Karpas-422 (cell line): ENCODE measurements around the gene CREB3L2. TPM values are rescaled to one million over a fixed set of nuclear protein-coding genes. Genes with fewer than 3 reads are reported as not detected.

ENCODE experiments used
- DNase-seq: peaks from one replicate; pipeline ENCODE4 v3.0.0-alpha.2; 2015
- H2AFZ ChIP-seq: fragments of 200-600 bp; sonication (generic); 2 replicates; pipeline ENCODE4 v1.6.1; 2014; ENCODE audit warnings: antibody characterized with exemption, low read length, mixed read lengths
- H3K27ac ChIP-seq: fragments of 200-600 bp; sonication (generic); 2 replicates; pipeline ENCODE4 v1.5.1; 2014; ENCODE audit warnings: mild to moderate bottlenecking, low read length, moderate library complexity
- H3K27me3 ChIP-seq: fragments of 200-600 bp; sonication (generic); 2 replicates; pipeline ENCODE4 v1.6.1; 2014; ENCODE audit warnings: low read length, mixed read lengths
- H3K36me3 ChIP-seq: fragments of 200-600 bp; sonication (generic); 2 replicates; pipeline ENCODE4 v1.6.1; 2014; ENCODE audit warnings: low read length, mixed read lengths; ENCODE audit not compliant: insufficient read depth
- H3K4me1 ChIP-seq: fragments of 200-600 bp; sonication (generic); 2 replicates; pipeline ENCODE4 v1.6.1; 2014; ENCODE audit warnings: mild to moderate bottlenecking, low read length, mixed read lengths
- H3K4me2 ChIP-seq: fragments of 200-600 bp; sonication (generic); 2 replicates; pipeline ENCODE4 v1.6.1; 2014; ENCODE audit warnings: low read length, low read depth, mild to moderate bottlenecking; ENCODE audit not compliant: poor library complexity, severe bottlenecking
- H3K4me3 ChIP-seq: fragments of 200-600 bp; sonication (generic); 2 replicates; pipeline ENCODE4 v1.5.1; 2014; ENCODE audit warnings: mild to moderate bottlenecking, antibody characterized with exemption, low read length, mixed read lengths
- H3K79me2 ChIP-seq: fragments of 200-600 bp; sonication (generic); 2 replicates; pipeline ENCODE4 v1.6.1; 2014; ENCODE audit warnings: mild to moderate bottlenecking, low read length, mixed read lengths
- H3K9ac ChIP-seq: fragments of 200-600 bp; sonication (generic); 2 replicates; pipeline ENCODE4 v1.6.0; 2014; ENCODE audit warnings: low read length
- H3K9me2 ChIP-seq: fragments of 200-600 bp; sonication (generic), shearing (Covaris generic); replicated peaks from 2 replicates; pipeline ENCODE4 v1.6.0; 2014; ENCODE audit warnings: mild to moderate bottlenecking, low read length, moderate library complexity; ENCODE audit not compliant: insufficient read depth
- H3K9me3 ChIP-seq: fragments of 300-700, 200-600 bp; sonication (generic); 2 replicates; pipeline ENCODE4 v1.6.1; 2014; ENCODE audit warnings: low read length, mixed read lengths
- H4K20me1 ChIP-seq: fragments of 200-600 bp; sonication (generic); 2 replicates; pipeline ENCODE4 v1.6.1; 2014; ENCODE audit warnings: mild to moderate bottlenecking, antibody characterized with exemption, low read length, low read depth; ENCODE audit not compliant: insufficient read depth
- total RNA-seq: library from RNA; depleted of rRNA; stranded (reverse); fragments of >200 nt; shearing (Covaris generic); gene quantifications from 2 replicates; pipeline ENCODE4 v1.2.3, GENCODE V29; 2014; ENCODE audit warnings: low replicate concordance

The CREB3L2 gene
- total RNA-seq, 1 experiment from 2014 or later: not detected

- H3K27me3 ChIP-seq: no peaks in the 10 kb centered on the region
- no peaks in the 10 kb centered on the region for H3K36me3 ChIP-seq
- no peaks in the 10 kb centered on the region for H3K9me3 ChIP-seq
- H3K9me2 ChIP-seq: no peaks in the 10 kb centered on the region
- H4K20me1 ChIP-seq: no peaks in the 10 kb centered on the region
- H3K4me1 ChIP-seq: no peaks in the 10 kb centered on the region
- H3K4me3 ChIP-seq: no peak overlapping the region
- no peak overlapping the region for H2AFZ ChIP-seq
- no peak overlapping the region for H3K9ac ChIP-seq
- no peak overlapping the region for H3K27ac ChIP-seq
- H3K4me2 ChIP-seq: no peak overlapping the region
- H3K79me2 ChIP-seq: no peaks in the 10 kb centered on the region
- DNase-seq: no peak
Measured at GRCh38 chr7:137873524-137873923, 128.4 kb downstream of the CREB3L2 start.

- H3K9me3 ChIP-seq: no peaks in the 10 kb centered on the region
- no peak overlapping the region for H3K4me2 ChIP-seq
- H2AFZ ChIP-seq: no peak overlapping the region
- no peak overlapping the region for H3K9ac ChIP-seq
- H3K79me2 ChIP-seq: no peaks in the 10 kb centered on the region
- DNase-seq: no peak
- no peak overlapping the region for H3K27ac ChIP-seq
- no peak overlapping the region for H3K4me3 ChIP-seq
- no peaks in the 10 kb centered on the region for H4K20me1 ChIP-seq
- H3K4me1 ChIP-seq: no peaks in the 10 kb centered on the region
- H3K36me3 ChIP-seq: no peaks in the 10 kb centered on the region
- H3K27me3 ChIP-seq: no peaks in the 10 kb centered on the region
- H3K9me2 ChIP-seq: no peaks in the 10 kb centered on the region
Measured at GRCh38 chr7:137871170-137871915, 130.5 kb downstream of the CREB3L2 start.

GRCh38 chr7:137870684-137871083 lies 131.2 kb downstream of the CREB3L2 start:
- Histone ChIP-seq H3K27me3 (no peaks in the 10 kb centered on the region), H3K4me2 (no peak overlapping the region), H3K36me3 (no peaks in the 10 kb centered on the region), H3K79me2 (no peaks in the 10 kb centered on the region), H3K27ac (no peak overlapping the region), H3K4me1 (no peaks in the 10 kb centered on the region), H2AFZ (no peak overlapping the region), H3K9ac (no peak overlapping the region), H3K9me3 (no peaks in the 10 kb centered on the region), H3K4me3 (no peak overlapping the region), H3K9me2 (no peaks in the 10 kb centered on the region), H4K20me1 (no peaks in the 10 kb centered on the region)
- DNase-seq: no peak

GRCh38 chr7:137870078-137870477 lies 131.8 kb downstream of the CREB3L2 start:
- H3K9ac ChIP-seq: no peak overlapping the region
- H3K4me1 ChIP-seq: no peaks in the 10 kb centered on the region
- H3K9me3 ChIP-seq: no peaks in the 10 kb centered on the region

GRCh38 chr7:137869260-137869659 lies 132.6 kb downstream of the CREB3L2 start:
- no peak overlapping the region for H3K4me2 ChIP-seq
- H3K4me3 ChIP-seq: no peak overlapping the region
- H2AFZ ChIP-seq: no peak overlapping the region
- no peaks in the 10 kb centered on the region for H3K27me3 ChIP-seq
- no peaks in the 10 kb centered on the region for H3K36me3 ChIP-seq
- no peak overlapping the region for H3K27ac ChIP-seq
- no peaks in the 10 kb centered on the region for H4K20me1 ChIP-seq
- no peak overlapping the region for H3K9ac ChIP-seq
- no peaks in the 10 kb centered on the region for H3K79me2 ChIP-seq
- no peaks in the 10 kb centered on the region for H3K9me3 ChIP-seq
- H3K9me2 ChIP-seq: no peaks in the 10 kb centered on the region
- DNase-seq: no peak
- H3K4me1 ChIP-seq: no peaks in the 10 kb centered on the region

More at GRCh38 chr7:137870078-137870477, 131.8 kb downstream of the CREB3L2 start:
- no peaks in the 10 kb centered on the region for H3K9me2 ChIP-seq
- no peaks in the 10 kb centered on the region for H3K27me3 ChIP-seq
- no peak overlapping the region for H3K4me2 ChIP-seq
- no peaks in the 10 kb centered on the region for H3K36me3 ChIP-seq
- no peak overlapping the region for H3K4me3 ChIP-seq
- no peak overlapping the region for H2AFZ ChIP-seq
- no peak overlapping the region for H3K27ac ChIP-seq
- no peak for DNase-seq
- no peaks in the 10 kb centered on the region for H4K20me1 ChIP-seq
- H3K79me2 ChIP-seq: no peaks in the 10 kb centered on the region

GRCh38 chr7:137867289-137867688 lies 134.6 kb downstream of the CREB3L2 start:
- no peak overlapping the region for H2AFZ ChIP-seq
- H3K4me2 ChIP-seq: no peak overlapping the region
- no peaks in the 10 kb centered on the region for H4K20me1 ChIP-seq
- no peaks in the 10 kb centered on the region for H3K27me3 ChIP-seq
- no peak overlapping the region for H3K4me3 ChIP-seq
- no peaks in the 10 kb centered on the region for H3K9me3 ChIP-seq
- DNase-seq: no peak
- H3K36me3 ChIP-seq: no peaks in the 10 kb centered on the region
- H3K4me1 ChIP-seq: no peaks in the 10 kb centered on the region
- H3K9ac ChIP-seq: no peak overlapping the region
- H3K9me2 ChIP-seq: no peaks in the 10 kb centered on the region
- H3K27ac ChIP-seq: no peak overlapping the region
- H3K79me2 ChIP-seq: no peaks in the 10 kb centered on the region

- Histone ChIP-seq H3K36me3 (no peaks in the 10 kb centered on the region), H3K4me2 (no peak overlapping the region), H3K79me2 (no peaks in the 10 kb centered on the region), H3K27me3 (no peaks in the 10 kb centered on the region), H3K4me3 (no peak overlapping the region), H2AFZ (no peak overlapping the region), H3K27ac (no peak overlapping the region), H3K9me3 (no peaks in the 10 kb centered on the region), H3K4me1 (no peaks in the 10 kb centered on the region), H4K20me1 (no peaks in the 10 kb centered on the region), H3K9ac (no peak overlapping the region), H3K9me2 (no peaks in the 10 kb centered on the region)
- DNase-seq: no peak
Measured at GRCh38 chr7:137865764-137866163, 136.1 kb downstream of the CREB3L2 start.

- Histone ChIP-seq H3K27me3 (no peaks in the 10 kb centered on the region), H2AFZ (no peak overlapping the region), H3K9me2 (no peaks in the 10 kb centered on the region), H3K9ac (no peak overlapping the region), H3K79me2 (no peaks in the 10 kb centered on the region), H3K4me3 (no peak overlapping the region), H3K4me2 (no peak overlapping the region), H3K27ac (no peak overlapping the region), H3K4me1 (no peaks in the 10 kb centered on the region), H3K9me3 (no peaks in the 10 kb centered on the region), H3K36me3 (no peaks in the 10 kb centered on the region), H4K20me1 (no peaks in the 10 kb centered on the region)
- DNase-seq: no peak
Measured at GRCh38 chr7:137862964-137863363, 138.9 kb downstream of the CREB3L2 start.
